Measurements from ENCODE around the gene MZT2B.

DNA sequence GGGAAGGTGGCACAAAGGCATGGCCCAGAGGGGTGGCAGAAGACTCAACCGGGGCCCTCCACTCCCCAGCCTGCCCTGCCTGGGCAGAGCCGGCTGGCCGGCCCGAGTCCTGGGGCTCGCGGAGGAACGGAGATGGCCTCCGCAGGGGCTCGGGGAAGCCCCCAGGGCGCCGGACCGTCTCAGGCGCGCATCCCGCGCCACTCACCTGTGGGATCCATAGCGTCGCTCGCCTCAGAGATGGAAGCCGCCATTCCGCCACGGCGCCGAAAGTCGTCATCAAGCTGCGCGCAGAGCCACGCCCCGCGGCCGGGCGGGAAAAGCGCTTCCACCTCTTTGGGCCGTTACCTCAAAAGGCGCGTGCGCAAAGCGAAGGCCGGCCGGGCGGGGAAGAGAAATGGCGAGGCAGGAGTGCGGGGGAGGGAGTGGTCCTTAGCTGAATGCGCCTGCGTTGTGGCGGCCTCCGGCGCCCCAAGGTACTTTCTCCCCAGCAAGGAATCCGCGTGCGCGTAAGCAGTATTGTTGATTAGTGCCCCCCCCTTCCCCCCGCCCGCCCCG lies 660 bp upstream of the MZT2B start, which contains the start of gene SMPD4:
- TF ChIP-seq SIN3A (IDR thresholded peaks at IDR 0.05; ENCODE audit: borderline replicate concordance, low read depth, low read length) (peak; percentile 55; the same call in 1 of the 2 replicates), RAD21 (IDR thresholded peaks at IDR 0.05; ENCODE audit: low read length) (no peak), FOXM1 (IDR thresholded peaks at IDR 0.05; ENCODE audit: low read depth) (no peak), NRF1 (IDR thresholded peaks at IDR 0.05; ENCODE audit: low read depth, low read length) (peak; percentile 73), YY1 (IDR thresholded peaks at IDR 0.05; ENCODE audit: low read depth) (peak; percentile 95), POLR2AphosphoS5 (IDR thresholded peaks at IDR 0.05; ENCODE audit: low read depth, low read length) (no peak; the same call in 1 of the 2 replicates), TAF1 (IDR thresholded peaks at IDR 0.05; ENCODE audit: borderline replicate concordance, low read depth, low read length) (peak; percentile 73; the same call in 1 of the 2 replicates)
- TF ChIP-seq, protein P1, sequence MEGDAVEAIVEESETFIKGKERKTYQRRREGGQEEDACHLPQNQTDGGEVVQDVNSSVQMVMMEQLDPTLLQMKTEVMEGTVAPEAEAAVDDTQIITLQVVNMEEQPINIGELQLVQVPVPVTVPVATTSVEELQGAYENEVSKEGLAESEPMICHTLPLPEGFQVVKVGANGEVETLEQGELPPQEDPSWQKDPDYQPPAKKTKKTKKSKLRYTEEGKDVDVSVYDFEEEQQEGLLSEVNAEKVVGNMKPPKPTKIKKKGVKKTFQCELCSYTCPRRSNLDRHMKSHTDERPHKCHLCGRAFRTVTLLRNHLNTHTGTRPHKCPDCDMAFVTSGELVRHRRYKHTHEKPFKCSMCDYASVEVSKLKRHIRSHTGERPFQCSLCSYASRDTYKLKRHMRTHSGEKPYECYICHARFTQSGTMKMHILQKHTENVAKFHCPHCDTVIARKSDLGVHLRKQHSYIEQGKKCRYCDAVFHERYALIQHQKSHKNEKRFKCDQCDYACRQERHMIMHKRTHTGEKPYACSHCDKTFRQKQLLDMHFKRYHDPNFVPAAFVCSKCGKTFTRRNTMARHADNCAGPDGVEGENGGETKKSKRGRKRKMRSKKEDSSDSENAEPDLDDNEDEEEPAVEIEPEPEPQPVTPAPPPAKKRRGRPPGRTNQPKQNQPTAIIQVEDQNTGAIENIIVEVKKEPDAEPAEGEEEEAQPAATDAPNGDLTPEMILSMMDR (IDR thresholded peaks at IDR 0.05) = no peak
- TF ChIP-seq, protein P2, sequence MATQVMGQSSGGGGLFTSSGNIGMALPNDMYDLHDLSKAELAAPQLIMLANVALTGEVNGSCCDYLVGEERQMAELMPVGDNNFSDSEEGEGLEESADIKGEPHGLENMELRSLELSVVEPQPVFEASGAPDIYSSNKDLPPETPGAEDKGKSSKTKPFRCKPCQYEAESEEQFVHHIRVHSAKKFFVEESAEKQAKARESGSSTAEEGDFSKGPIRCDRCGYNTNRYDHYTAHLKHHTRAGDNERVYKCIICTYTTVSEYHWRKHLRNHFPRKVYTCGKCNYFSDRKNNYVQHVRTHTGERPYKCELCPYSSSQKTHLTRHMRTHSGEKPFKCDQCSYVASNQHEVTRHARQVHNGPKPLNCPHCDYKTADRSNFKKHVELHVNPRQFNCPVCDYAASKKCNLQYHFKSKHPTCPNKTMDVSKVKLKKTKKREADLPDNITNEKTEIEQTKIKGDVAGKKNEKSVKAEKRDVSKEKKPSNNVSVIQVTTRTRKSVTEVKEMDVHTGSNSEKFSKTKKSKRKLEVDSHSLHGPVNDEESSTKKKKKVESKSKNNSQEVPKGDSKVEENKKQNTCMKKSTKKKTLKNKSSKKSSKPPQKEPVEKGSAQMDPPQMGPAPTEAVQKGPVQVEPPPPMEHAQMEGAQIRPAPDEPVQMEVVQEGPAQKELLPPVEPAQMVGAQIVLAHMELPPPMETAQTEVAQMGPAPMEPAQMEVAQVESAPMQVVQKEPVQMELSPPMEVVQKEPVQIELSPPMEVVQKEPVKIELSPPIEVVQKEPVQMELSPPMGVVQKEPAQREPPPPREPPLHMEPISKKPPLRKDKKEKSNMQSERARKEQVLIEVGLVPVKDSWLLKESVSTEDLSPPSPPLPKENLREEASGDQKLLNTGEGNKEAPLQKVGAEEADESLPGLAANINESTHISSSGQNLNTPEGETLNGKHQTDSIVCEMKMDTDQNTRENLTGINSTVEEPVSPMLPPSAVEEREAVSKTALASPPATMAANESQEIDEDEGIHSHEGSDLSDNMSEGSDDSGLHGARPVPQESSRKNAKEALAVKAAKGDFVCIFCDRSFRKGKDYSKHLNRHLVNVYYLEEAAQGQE (IDR thresholded peaks at IDR 0.05; ENCODE audit: low read depth, low read length) = peak; percentile 38; the same call in 1 of the 2 replicates
- TF ChIP-seq, protein P3, sequence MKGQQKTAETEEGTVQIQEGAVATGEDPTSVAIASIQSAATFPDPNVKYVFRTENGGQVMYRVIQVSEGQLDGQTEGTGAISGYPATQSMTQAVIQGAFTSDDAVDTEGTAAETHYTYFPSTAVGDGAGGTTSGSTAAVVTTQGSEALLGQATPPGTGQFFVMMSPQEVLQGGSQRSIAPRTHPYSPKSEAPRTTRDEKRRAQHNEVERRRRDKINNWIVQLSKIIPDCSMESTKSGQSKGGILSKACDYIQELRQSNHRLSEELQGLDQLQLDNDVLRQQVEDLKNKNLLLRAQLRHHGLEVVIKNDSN (IDR thresholded peaks at IDR 0.05; ENCODE audit: borderline replicate concordance, low read depth) = no peak

All from SK-N-SH (cell line).